Measurements from ENCODE around the gene GAGE13. TPM values are rescaled to one million over a fixed set of nuclear protein-coding genes. Genes with fewer than 3 reads are reported as not detected.

Gene GAGE13, protein sequence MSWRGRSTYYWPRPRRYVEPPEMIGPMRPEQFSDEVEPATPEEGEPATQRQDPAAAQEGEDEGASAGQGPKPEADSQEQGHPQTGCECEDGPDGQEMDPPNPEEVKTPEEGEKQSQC
- not detected in 2 replicates for total RNA-seq

GRCh38 chrX:49331282-49331681 lies at the start of gene GAGE13:
Gene GAGE13 (plus strand): TSS chrX:49331582. CDS start chrX:49332738, 1,156 bp downstream.

GRCh38 chrX:49303346-49303745 lies 28.0 kb upstream of the GAGE13 start, which contains the start of gene GAGE10:
Gene GAGE10 (plus strand): TSS chrX:49303646. CDS start chrX:49304860, 1,214 bp downstream.

GRCh38 chrX:49321737-49322136 lies 9.6 kb upstream of the GAGE13 start, which contains the start of gene GAGE12J:
Gene GAGE12J (plus strand): TSS chrX:49322037. CDS start chrX:49323194, 1,157 bp downstream.

Other genes with a start within 250 kb of the GAGE13 start
- 25.3 and 27.3 TPM in 2 replicates for gene GPKOW, start 207.8 kb upstream of the GAGE13 start, total RNA-seq
- 0.32 and 1.1 TPM in 2 replicates for gene MAGIX, start 168.8 kb upstream of the GAGE13 start, total RNA-seq
- 9.0 and 10.2 TPM in 2 replicates for gene PLP2, start 159.7 kb upstream of the GAGE13 start, total RNA-seq
- gene PRICKLE3, start 145.2 kb upstream of the GAGE13 start, total RNA-seq: 4.0 and 9.7 TPM in 2 replicates
- gene SYP, start 131.4 kb upstream of the GAGE13 start, total RNA-seq: 0.31 and 0.32 TPM in 2 replicates
- under 0.01 and 0.31 TPM in 2 replicates for gene CACNA1F, start 98.2 kb upstream of the GAGE13 start, total RNA-seq
- gene CCDC22, start 96.1 kb upstream of the GAGE13 start, total RNA-seq: 8.1 and 8.6 TPM in 2 replicates
- gene FOXP3, start 66.9 kb upstream of the GAGE13 start, total RNA-seq: not detected in 2 replicates
- gene PPP1R3F, start 61.8 kb upstream of the GAGE13 start, total RNA-seq: 1.1 and 4.2 TPM in 2 replicates
- not detected in 2 replicates for gene GAGE10, start 27.9 kb upstream of the GAGE13 start, total RNA-seq
- gene GAGE12J, start 9.5 kb upstream of the GAGE13 start, total RNA-seq: not detected in 2 replicates
- not detected in 2 replicates for gene GAGE12C, start 200.6 kb downstream of the GAGE13 start, total RNA-seq
- gene GAGE12D, start 210.2 kb downstream of the GAGE13 start, total RNA-seq: not detected in 2 replicates
- not detected in 2 replicates for gene GAGE12E, start 219.7 kb downstream of the GAGE13 start, total RNA-seq
- not detected in 2 replicates for gene GAGE12F, start 229.3 kb downstream of the GAGE13 start, total RNA-seq
- gene GAGE12G, start 238.8 kb downstream of the GAGE13 start, total RNA-seq: not detected in 2 replicates
- not detected in 2 replicates for gene GAGE12H, start 248.4 kb downstream of the GAGE13 start, total RNA-seq